Measurements from ENCODE around the gene TEX261. TPM values are rescaled to one million over a fixed set of nuclear protein-coding genes. Genes with fewer than 3 reads are reported as not detected.

The TEX261 gene
- polyA plus RNA-seq, 1 of the 3 experiments (the other 2 are of a cell fraction) = 44.3 TPM

- Histone ChIP-seq H3K36me3 (replicated peaks in 1 of 2; ENCODE audit: control insufficient read depth in 1 of 2, insufficient read depth in 2 of 2, low read length in 1 of 2) (no peaks in the 10 kb centered on the region), H2AFZ (ENCODE audit: low read depth) (no peak overlapping the region), H3K4me3 (ENCODE audit: low read depth in 2 of 2, low read length in 1 of 2) (no peak overlapping the region), H3K9me3 (no peaks in the 10 kb centered on the region), H3K9ac (no peak overlapping the region), H3F3A (replicated peaks; ENCODE audit: insufficient read depth) (no peaks in the 10 kb centered on the region), H3K27me3 (ENCODE audit: insufficient read depth) (no peaks in the 10 kb centered on the region; the same call in 1 of the 2 replicates), H3K4me1 (ENCODE audit: control insufficient read depth in 1 of 2, insufficient read depth in 2 of 2, low read depth in 1 of 2, low read length in 1 of 2) (peaks cover 0 to 3% of the 10 kb centered on the region in 2 experiments; a peak in 1 of 4 replicates), H3K9me2 (no peaks in the 10 kb centered on the region), H3K4me2 (no peak overlapping the region), H4K20me1 (ENCODE audit: insufficient read depth) (no peaks in the 10 kb centered on the region), H3K27ac (ENCODE audit: low read depth in 2 of 2, low read length in 1 of 2) (no peak overlapping the region), H3K79me2 (ENCODE audit: insufficient read depth) (no peaks in the 10 kb centered on the region)
- CTCF ChIA-PET = interaction anchor here (0.6 to 2.2 kb wide), 23 partner anchors 8 to 222 kb away, joined by 3 to 15 read pairs (median 4); partner anchors contain the start of genes ANKRD53, MCEE and NAGK
- DNase-seq = peak; percentile 6
- no peak for TF ChIP-seq GATA2 (CRISPR knock-in tag; IDR thresholded peaks at IDR 0.05)
- no peak for TF ChIP-seq RCOR1 (IDR thresholded peaks at IDR 0.05; ENCODE audit: low read length)
- no peak for TF ChIP-seq FOXJ3 (CRISPR knock-in tag; IDR thresholded peaks at IDR 0.05)
- no peak for TF ChIP-seq EZH2phosphoT487 (IDR thresholded peaks at IDR 0.05; ENCODE audit: borderline replicate concordance, low read depth)
- no peak for TF ChIP-seq JUND (IDR thresholded peaks at IDR 0.05)
- no peak for TF ChIP-seq TEAD4 (IDR thresholded peaks at IDR 0.05; ENCODE audit: borderline replicate concordance, insufficient read depth)
- no peak for TF ChIP-seq FOXM1 (IDR thresholded peaks at IDR 0.05; ENCODE audit: low read depth)
- no peak for TF ChIP-seq EP300 (IDR thresholded peaks at IDR 0.05; ENCODE audit: borderline replicate concordance in 1 of 2, low read depth in 1 of 2, low read length in 1 of 2)
- WGBS (ENCODE audit: low lambda C conversion rate) = 57% methylated on average over 5 of the region's 5 CpGs
- POLR2A ChIA-PET = interaction anchor here (0.7 to 1.6 kb wide), 2 partner anchors 67 to 660 kb away, joined by 3 to 8 read pairs; partner anchors contain the start of gene NAGK
Measured at GRCh38 chr2:71001592-71001927, 6.9 kb upstream of the TEX261 start.

DNA sequence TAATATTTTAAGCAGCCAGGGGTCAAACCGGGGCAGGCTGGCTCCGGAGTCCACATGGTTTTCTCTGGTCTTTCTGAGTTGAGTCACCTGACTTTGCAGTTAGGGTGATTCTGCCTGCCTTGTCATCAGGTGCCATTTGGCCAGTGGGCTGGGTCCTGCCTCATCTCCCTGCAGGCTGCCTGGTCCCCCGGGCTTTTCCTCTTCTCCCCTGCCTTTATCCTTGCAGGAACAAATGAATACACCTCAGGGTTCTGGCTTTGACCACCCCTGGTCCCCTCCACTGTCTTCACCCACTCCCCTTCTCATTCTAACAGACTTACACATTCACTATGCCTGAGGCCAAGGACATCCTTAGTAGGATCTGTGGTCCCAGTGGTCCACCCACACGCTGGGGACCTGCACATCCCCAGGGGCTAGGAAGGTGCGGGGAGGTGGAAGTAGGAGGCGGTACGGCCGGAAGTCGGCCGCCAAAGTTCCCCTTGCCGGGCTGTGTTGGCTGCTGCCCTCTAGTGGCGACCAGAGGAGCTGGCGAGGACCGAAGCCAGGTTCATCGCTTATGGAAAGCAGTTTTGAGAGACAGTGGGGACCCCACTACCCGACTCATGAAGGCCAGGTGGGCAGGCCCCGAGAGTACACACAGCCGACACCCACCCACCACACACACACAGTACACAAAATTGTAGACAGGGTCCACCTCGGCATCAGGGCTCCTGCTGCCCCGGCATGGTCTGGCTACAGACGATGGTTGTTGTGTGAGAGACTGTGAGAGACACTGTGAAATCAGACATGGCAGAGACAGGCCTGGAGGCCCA is 6.3 kb upstream of the TEX261 start:
- WGBS (ENCODE audit: low lambda C conversion rate) = 13% methylated on average over 11 of the region's 21 CpGs
- Histone ChIP-seq H3K36me3 (replicated peaks in 1 of 2; ENCODE audit: control insufficient read depth in 1 of 2, insufficient read depth in 2 of 2, low read length in 1 of 2) (no peaks in the 10 kb centered on the region), H4K20me1 (ENCODE audit: insufficient read depth) (no peaks in the 10 kb centered on the region), H3K4me3 (ENCODE audit: low read depth in 2 of 2, low read length in 1 of 2) (peak overlapping the region; percentile 26 to 34; a peak in 3 of 4 replicates), H3K9me2 (no peaks in the 10 kb centered on the region), H3K27me3 (ENCODE audit: insufficient read depth) (no peaks in the 10 kb centered on the region; the same call in 1 of the 2 replicates), H3K4me1 (ENCODE audit: control insufficient read depth in 1 of 2, insufficient read depth in 2 of 2, low read depth in 1 of 2, low read length in 1 of 2) (peaks cover 0 to 3% of the 10 kb centered on the region in 2 experiments; a peak in 1 of 4 replicates), H3K27ac (ENCODE audit: low read depth in 2 of 2, low read length in 1 of 2) (no peak overlapping the region), H3K9me3 (no peaks in the 10 kb centered on the region), H3K4me2 (peak overlapping the region; percentile 58; the same call in 1 of the 2 replicates), H3F3A (replicated peaks; ENCODE audit: insufficient read depth) (no peaks in the 10 kb centered on the region), H3K79me2 (ENCODE audit: insufficient read depth) (no peaks in the 10 kb centered on the region), H3K9ac (no peak overlapping the region), H2AFZ (ENCODE audit: low read depth) (peak overlapping the region; percentile 95)
- ChIA-PET CTCF (interaction anchor here (0.6 to 2.2 kb wide), 22 partner anchors 8 to 223 kb away, joined by 3 to 15 read pairs (median 4); partner anchors contain the start of genes MCEE and NAGK), POLR2A (interaction anchor here (0.7 to 1.6 kb wide), 2 partner anchors 67 to 659 kb away, joined by 3 to 8 read pairs; partner anchors contain the start of gene NAGK)
- DNase-seq = peak; percentile 82
- TF ChIP-seq FOXM1 (IDR thresholded peaks at IDR 0.05; ENCODE audit: low read depth) = no peak
- no peak for TF ChIP-seq TAF1 (IDR thresholded peaks at IDR 0.05; ENCODE audit: borderline replicate concordance, low read depth, low read length)
- TF ChIP-seq RFX5 (IDR thresholded peaks at IDR 0.05; ENCODE audit: low read length) = no peak
- peak; percentile 30; the same call in 1 of the 2 replicates for TF ChIP-seq ELF1 (IDR thresholded peaks at IDR 0.05)
- TF ChIP-seq FOXJ3 (CRISPR knock-in tag; IDR thresholded peaks at IDR 0.05) = no peak
- TF ChIP-seq YY1 (IDR thresholded peaks at IDR 0.05; ENCODE audit: low read depth) = no peak
- TF ChIP-seq SIN3A (IDR thresholded peaks at IDR 0.05; ENCODE audit: borderline replicate concordance, low read depth, low read length) = no peak
- peak; percentile 49 for TF ChIP-seq SMC3 (IDR thresholded peaks at IDR 0.05; ENCODE audit: low read depth, low read length)
- TF ChIP-seq NRF1 (IDR thresholded peaks at IDR 0.05; ENCODE audit: low read depth, low read length) = no peak
- no peak for TF ChIP-seq JUND (IDR thresholded peaks at IDR 0.05)
- TF ChIP-seq RCOR1 (IDR thresholded peaks at IDR 0.05; ENCODE audit: low read length) = peak; percentile 34; the same call in 1 of the 2 replicates
- no peak for TF ChIP-seq PBX3 (IDR thresholded peaks at IDR 0.05)
- peak; percentile 53 for TF ChIP-seq RAD21 (IDR thresholded peaks at IDR 0.05; ENCODE audit: low read length)
- TF ChIP-seq TEAD4 (IDR thresholded peaks at IDR 0.05; ENCODE audit: borderline replicate concordance, insufficient read depth) = no peak
- peak; percentile 96 for TF ChIP-seq CTCF (IDR thresholded peaks at IDR 0.05)
- TF ChIP-seq GABPA (IDR thresholded peaks at IDR 0.05; ENCODE audit: low read depth) = peak; percentile 74
- TF ChIP-seq, protein P1, sequence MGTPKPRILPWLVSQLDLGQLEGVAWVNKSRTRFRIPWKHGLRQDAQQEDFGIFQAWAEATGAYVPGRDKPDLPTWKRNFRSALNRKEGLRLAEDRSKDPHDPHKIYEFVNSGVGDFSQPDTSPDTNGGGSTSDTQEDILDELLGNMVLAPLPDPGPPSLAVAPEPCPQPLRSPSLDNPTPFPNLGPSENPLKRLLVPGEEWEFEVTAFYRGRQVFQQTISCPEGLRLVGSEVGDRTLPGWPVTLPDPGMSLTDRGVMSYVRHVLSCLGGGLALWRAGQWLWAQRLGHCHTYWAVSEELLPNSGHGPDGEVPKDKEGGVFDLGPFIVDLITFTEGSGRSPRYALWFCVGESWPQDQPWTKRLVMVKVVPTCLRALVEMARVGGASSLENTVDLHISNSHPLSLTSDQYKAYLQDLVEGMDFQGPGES (IDR thresholded peaks at IDR 0.05; ENCODE audit: low read depth, low read length) = no peak
- no peak for TF ChIP-seq USF1 (IDR thresholded peaks at IDR 0.05; ENCODE audit: borderline replicate concordance, low read depth)
- no peak for TF ChIP-seq RXRA (IDR thresholded peaks at IDR 0.05; ENCODE audit: borderline replicate concordance, low read depth)
